GM06990 (cell line): ENCODE results near the gene EXD3.

ENCODE experiments used
- DNase-seq: peaks from one replicate; pipeline ENCODE4 v3.0.0-alpha.2; 2011; ENCODE audit not compliant: insufficient read length; ENCODE audit errors: extremely low read depth
- H3K27me3 ChIP-seq: replicated peaks from 2 replicates; pipeline ENCODE4 v1.6.0; 2011; ENCODE audit warnings: low read length; ENCODE audit not compliant: control insufficient read depth, insufficient read depth
- H3K36me3 ChIP-seq: 2 replicates; pipeline ENCODE4 v1.5.1; 2011; ENCODE audit warnings: low read length; ENCODE audit not compliant: control insufficient read depth, insufficient read depth
- H3K4me3 ChIP-seq: replicated peaks from 2 replicates; pipeline ENCODE4 v1.5.1; 2011; ENCODE audit warnings: low read depth, mild to moderate bottlenecking, control low read depth, low read length
- CTCF ChIP-seq: IDR thresholded peaks from 2 replicates; pipeline ENCODE4 v1.5.1; 2011; ENCODE audit warnings: low read length, control low read depth, mild to moderate bottlenecking, inconsistent platforms; ENCODE audit not compliant: insufficient read depth, poor library complexity, severe bottlenecking

Gene EXD3

DNA sequence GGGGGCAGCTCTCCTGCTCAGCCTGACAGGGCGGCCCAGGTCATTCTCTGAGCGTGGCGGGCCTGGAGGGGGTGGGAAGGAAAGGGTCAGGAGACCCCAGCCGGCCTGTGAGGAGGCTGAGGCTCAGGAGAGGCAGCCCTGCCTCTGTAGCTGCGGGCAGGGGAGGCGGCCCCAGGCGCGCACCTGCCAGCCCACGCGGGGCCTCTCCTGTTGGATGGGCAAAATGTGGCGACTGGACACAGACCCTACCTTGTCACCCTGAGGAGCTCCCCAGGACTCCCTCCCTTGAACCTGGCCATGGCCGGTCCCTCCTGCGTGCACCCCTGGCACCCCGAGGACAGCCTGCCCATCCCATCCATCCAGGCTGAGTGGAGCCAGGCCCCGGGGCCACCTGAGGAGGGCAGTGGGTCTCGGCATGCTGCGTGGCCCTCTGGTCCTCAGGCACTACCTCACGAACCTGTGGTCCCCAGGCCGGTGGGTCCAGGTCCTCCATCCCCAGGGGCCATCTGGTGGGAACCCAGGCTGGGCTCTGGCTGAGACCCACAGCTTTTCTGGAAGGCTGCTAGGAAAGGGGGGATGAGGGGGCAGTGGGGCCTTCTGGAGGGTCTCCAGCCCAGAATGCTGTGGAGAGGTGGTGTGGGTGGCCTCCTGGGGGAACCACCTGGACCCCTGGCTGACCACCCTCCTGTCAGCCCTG, 105.8 kb downstream of the EXD3 start:
- Histone ChIP-seq H3K4me3 (no peak overlapping the region), H3K27me3 (no peaks in the 10 kb centered on the region), H3K36me3 (no peaks in the 10 kb centered on the region)
- peak; percentile 14 for DNase-seq
- no peak for TF ChIP-seq CTCF

DNA sequence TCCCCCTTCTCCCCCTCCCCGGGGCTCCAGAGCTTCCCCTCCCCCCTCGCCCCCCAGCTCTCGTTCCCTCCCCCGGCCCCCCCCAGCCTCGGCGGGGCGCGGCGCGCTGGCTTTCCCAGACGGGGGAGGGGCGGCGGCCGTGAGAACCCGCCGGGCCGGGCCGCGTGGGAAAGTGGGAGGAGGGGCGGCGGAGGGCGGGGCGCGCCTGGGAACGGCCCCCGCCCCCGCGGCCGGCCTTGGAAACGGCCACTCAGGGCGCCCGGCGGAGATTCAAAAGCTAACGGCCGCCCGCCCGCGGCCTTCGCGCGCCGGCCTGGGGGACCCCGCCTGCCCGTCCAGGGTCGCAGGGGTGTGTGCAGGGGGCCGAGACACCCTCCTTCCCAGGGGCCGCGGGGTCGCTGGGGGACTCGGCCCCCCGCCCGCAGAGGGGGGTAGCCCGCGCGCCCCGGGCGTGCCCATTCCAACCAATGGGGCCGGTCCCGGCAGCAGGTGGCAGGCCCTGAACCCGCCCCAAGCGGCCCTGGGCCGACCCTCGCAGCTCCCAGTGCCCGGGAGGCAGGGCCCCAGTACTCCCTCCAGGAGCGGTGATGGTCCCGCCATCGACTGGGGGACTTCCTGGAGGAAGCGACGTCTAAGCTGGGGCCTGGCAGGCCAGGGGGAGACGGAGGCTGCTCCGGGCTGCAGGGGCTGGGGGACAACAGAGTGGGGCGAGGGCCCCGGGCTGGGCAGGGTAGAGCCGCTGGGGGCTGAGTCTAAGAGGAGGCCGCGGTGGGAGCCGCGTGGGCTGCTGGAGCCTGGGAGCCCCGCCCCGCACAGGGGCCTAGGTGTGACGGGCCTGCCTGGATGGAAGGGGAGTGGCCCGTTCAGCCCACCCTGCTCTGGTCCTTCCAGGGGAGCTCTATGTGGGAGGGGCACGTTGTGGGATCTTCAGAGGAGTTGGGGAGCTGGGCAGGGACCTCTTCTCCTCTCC, 106.7 kb downstream of the EXD3 start:
- no peaks in the 10 kb centered on the region for H3K36me3 ChIP-seq
- H3K27me3 ChIP-seq: no peaks in the 10 kb centered on the region
- TF ChIP-seq CTCF: no peak
- peak; percentile 55 for DNase-seq
- H3K4me3 ChIP-seq: peak overlapping the region; percentile 33

DNA sequence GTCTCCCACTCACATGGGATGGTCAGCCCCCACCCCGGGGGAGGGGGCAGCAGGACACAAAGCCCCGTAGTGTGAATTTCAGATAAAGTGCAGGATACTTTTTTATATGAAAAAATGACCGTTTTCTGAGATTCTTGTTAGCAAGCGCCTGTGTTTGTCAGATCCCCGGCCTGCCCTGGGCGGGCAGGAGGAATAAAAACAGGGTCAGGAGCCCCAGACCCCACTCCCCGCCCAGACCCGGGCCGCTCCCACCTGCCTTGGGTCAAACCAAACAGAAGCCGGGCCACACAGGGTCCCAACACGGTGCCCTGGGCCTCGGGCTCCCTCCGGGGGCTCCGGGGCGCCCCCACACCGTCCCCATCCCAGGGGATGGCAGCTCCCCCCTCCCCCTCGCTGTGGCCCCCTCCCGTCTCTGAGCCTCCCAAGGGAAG, 107.4 kb downstream of the EXD3 start:
- DNase-seq: no peak
- H3K27me3 ChIP-seq: no peaks in the 10 kb centered on the region
- no peak for TF ChIP-seq CTCF
- H3K36me3 ChIP-seq: no peaks in the 10 kb centered on the region
- no peak overlapping the region; the same call in 1 of the 2 replicates for H3K4me3 ChIP-seq

DNA sequence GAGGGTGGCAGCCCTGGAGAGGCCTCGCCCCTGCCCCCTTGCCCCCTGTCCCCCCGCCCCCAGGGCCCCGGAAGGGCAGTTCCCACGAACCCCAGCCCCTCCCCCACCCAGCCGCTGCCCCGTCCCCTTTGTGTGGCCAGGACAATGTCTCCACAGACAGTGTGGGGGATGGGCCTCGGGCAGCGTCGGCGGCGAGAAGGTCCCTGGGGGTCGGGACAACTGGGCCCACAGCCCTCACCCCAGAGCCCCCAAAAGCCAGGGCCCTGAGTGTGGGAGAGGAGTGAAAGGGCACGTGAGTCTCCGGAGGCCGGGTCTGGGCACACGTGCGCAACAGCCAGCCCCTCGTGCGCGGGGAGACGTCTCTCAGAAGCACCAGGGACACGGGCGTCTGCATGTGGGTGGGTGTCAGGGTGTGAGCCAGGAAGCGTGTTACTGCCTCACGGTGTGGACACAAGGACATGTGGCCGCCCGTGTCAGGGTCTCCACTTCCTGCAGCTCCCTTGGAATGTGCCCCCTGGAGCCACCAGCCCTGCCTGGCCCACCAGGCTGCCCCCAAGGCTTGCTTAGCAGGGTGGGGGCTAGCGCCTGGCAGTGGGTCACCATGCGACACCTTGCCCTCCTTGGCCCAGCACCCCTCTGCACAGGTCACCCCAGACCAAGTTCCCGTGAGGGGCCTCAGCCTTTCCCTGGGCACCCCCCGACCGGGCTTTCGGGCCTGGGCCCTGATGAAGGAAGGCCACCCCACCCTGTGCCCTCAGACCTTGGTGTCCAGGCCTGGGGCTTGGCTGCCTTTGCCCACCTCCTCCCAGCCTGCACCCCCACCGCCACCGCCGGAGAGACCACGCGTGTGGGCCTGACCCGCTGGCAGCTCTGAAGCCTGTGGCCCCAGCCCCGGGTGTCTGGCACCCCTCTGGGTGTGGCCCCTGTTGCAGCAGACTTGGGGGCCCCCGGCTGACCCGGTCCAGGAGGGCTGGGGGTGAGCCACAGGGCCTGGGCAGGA, 108.1 kb downstream of the EXD3 start:
- peak; percentile 15 for DNase-seq
- no peak for TF ChIP-seq CTCF
- H3K4me3 ChIP-seq: no peak overlapping the region

GRCh38 chr9:137313956-137314560, 108.9 kb downstream of the EXD3 start:
- H3K36me3 ChIP-seq: no peaks in the 10 kb centered on the region
- H3K4me3 ChIP-seq: no peak overlapping the region
- DNase-seq: no peak
- H3K27me3 ChIP-seq: no peaks in the 10 kb centered on the region
- TF ChIP-seq CTCF: no peak

More for the DNA sequence above, 108.1 kb downstream of the EXD3 start:
- no peaks in the 10 kb centered on the region for H3K27me3 ChIP-seq
- H3K36me3 ChIP-seq: no peaks in the 10 kb centered on the region
